Colonic mucosa (tissue), 4 donors: ENCODE data around the gene TP53I11. TPM values are rescaled to one million over a fixed set of nuclear protein-coding genes. Genes with fewer than 3 reads are reported as not detected.

ENCODE experiments used
- DNase-seq: peaks from one replicate; pipeline ENCODE4 v3.0.0-alpha.2; 2020
- H3K27ac ChIP-seq: fragments of 200-600 bp; one replicate; pipeline ENCODE4 v1.8.0; 2021
- H3K27me3 ChIP-seq: fragments of 200-600 bp; one replicate; pipeline ENCODE4 v1.8.0; 2021
- H3K36me3 ChIP-seq: fragments of 200-600 bp; one replicate; pipeline ENCODE4 v1.8.0; 2021
- H3K4me1 ChIP-seq: fragments of 200-600 bp; one replicate; pipeline ENCODE4 v1.8.0; 2021; ENCODE audit warnings: mild to moderate bottlenecking
- H3K4me3 ChIP-seq: fragments of 200-600 bp; one replicate; pipeline ENCODE4 v1.8.0; 2021
- H3K9ac ChIP-seq, 2 donors: one replicate each; pipeline ENCODE4 v1.7.0; 2013; ENCODE audit warnings: control low read depth in 2 of 2, low read depth in 2 of 2, low read length in 2 of 2
- H3K9me3 ChIP-seq: fragments of 200-600 bp; one replicate; pipeline ENCODE4 v1.8.0; 2021
- intact Hi-C: fragments of 100-400 bp; cut with DNase I; formaldehyde crosslinking; loops from one replicate; pipeline ENCODE4 v1.14.1; 2022
- total RNA-seq, 2 donors: library from RNA; stranded (reverse); fragmentation: NEBNext Ultra II Directional in 1 of 2; extraction: Animal tissue kit (Norgen Biotek cat#: 25700) in 1 of 2; gene quantifications; one replicate each; pipeline ENCODE4 v1.2.1, GENCODE V29; 2021
- TF ChIP-seq, protein P1 (sequence below): fragments of 200-600 bp; IDR thresholded peaks from one replicate; pipeline ENCODE4 v1.8.0; 2022; ENCODE audit warnings: antibody characterized with exemption, mild to moderate bottlenecking
- donor health status: healthy.
- donor health status: DM: no; HTN: no; CAD: no.
- donor health status: DM: no; HTN: no; CAD: no.

TP53I11 gene
- total RNA-seq, 2 donors from 2014 or later: 103 to 158 TPM

DNA sequence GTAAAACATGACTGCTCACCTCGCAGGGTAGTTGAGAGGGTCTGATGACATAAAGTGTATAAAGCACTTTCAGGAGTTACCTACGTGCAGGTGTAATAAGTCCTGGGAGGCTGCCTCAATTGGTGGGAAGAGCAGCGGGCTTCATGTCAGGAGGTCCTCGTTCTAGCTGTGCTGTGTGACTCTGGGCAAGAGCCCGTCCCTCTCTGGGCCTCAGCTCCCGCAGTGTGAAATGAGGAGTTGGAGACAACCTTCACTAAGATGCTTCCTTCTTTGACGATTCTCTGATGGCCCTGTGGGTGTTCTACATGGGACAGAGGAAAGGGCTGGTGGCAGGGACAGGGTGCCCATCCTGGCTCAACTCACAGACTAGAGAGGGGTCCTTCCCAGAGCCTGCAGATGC is 57.8 kb downstream of the TP53I11 start:
- intact Hi-C loops: loop anchor here (5.0 kb wide), 2 partner anchors 166 to 271 kb away; partner anchors contain the start of gene TSPAN18
- H3K27me3 ChIP-seq: no peaks in the 10 kb centered on the region
- no peaks in the 10 kb centered on the region for H3K9me3 ChIP-seq
- H3K4me3 ChIP-seq: no peak overlapping the region
- TF ChIP-seq, protein P1, sequence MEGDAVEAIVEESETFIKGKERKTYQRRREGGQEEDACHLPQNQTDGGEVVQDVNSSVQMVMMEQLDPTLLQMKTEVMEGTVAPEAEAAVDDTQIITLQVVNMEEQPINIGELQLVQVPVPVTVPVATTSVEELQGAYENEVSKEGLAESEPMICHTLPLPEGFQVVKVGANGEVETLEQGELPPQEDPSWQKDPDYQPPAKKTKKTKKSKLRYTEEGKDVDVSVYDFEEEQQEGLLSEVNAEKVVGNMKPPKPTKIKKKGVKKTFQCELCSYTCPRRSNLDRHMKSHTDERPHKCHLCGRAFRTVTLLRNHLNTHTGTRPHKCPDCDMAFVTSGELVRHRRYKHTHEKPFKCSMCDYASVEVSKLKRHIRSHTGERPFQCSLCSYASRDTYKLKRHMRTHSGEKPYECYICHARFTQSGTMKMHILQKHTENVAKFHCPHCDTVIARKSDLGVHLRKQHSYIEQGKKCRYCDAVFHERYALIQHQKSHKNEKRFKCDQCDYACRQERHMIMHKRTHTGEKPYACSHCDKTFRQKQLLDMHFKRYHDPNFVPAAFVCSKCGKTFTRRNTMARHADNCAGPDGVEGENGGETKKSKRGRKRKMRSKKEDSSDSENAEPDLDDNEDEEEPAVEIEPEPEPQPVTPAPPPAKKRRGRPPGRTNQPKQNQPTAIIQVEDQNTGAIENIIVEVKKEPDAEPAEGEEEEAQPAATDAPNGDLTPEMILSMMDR: no peak
- H3K9ac ChIP-seq: no peak overlapping the region
- H3K36me3 ChIP-seq: no peaks in the 10 kb centered on the region
- no peak overlapping the region for H3K27ac ChIP-seq
- DNase-seq: no peak
- H3K4me1 ChIP-seq: no peaks in the 10 kb centered on the region

DNA sequence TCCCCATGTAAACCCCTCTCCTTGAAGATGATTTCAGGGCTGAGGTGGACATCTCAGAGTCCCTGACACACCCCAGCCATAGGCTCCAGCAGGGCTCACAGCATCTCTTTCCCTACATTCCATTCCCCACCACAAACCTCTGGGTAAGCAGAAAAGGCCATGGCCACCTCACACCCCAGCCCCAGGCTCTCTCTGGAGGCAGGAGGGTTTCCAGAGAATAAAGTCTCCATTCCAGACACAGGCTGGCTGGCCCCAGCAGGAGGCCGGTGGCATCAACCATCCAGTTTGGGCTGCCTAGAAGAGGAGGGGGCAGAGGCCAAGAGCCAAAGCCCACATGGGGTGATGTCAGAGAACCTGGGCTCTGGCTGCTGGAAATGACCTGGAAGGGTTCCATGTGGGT is 61.4 kb downstream of the TP53I11 start:
- Histone ChIP-seq H3K27ac (no peak overlapping the region), H3K27me3 (no peaks in the 10 kb centered on the region), H3K4me3 (no peak overlapping the region), H3K4me1 (no peaks in the 10 kb centered on the region), H3K9me3 (no peaks in the 10 kb centered on the region), H3K9ac (no peak overlapping the region), H3K36me3 (no peaks in the 10 kb centered on the region)
- no peak for DNase-seq
- TF ChIP-seq, protein P1: no peak
- intact Hi-C loops: no loop called here

DNA sequence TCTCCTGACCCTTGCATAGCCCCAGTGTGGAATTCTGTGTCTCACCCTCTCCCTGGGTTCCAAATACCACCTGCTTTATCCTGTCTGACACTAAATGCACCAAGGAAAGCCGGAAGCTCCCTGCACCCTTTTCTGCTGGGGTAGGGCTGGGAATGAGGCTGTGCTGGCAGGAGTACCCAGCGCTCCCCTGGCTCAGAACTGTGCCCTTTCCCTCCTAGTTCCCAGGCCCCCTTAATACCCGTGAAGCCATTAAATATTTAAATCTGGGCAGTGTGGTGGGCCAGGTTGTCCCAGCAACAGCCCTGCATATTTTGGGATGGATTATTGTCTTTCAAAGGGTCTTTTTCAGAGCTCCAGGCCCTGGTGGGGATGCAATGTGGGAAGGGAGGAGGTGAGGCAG is 63.0 kb downstream of the TP53I11 start:
- Histone ChIP-seq H3K27ac (no peak overlapping the region), H3K9me3 (no peaks in the 10 kb centered on the region)

DNA sequence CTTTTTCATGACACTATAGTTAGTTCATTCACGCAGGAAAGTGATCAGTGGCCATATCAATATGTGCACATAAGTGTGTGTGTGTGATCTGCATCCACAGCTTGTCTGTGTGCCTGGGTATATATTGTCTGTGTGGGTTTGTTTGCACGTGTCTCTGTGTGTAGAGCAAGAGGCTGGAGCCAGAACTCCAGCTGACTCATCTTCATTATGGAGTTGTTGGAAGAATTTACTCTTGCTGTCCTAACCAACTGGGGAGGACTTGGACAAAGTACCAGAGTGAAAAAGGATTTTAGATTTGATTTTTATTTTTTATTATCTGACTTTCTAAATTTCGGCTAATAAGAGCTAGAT is 63.9 kb downstream of the TP53I11 start:
- Histone ChIP-seq H3K9me3 (no peaks in the 10 kb centered on the region), H3K4me3 (no peak overlapping the region), H3K27ac (no peak overlapping the region), H3K4me1 (no peaks in the 10 kb centered on the region), H3K9ac (no peak overlapping the region), H3K36me3 (no peaks in the 10 kb centered on the region), H3K27me3 (no peaks in the 10 kb centered on the region)
- intact Hi-C loops: no loop called here
- no peak for DNase-seq
- TF ChIP-seq, protein P1: no peak

More for the DNA sequence above, 63.0 kb downstream of the TP53I11 start:
- Histone ChIP-seq H3K36me3 (no peaks in the 10 kb centered on the region), H3K9ac (no peak overlapping the region), H3K4me3 (no peak overlapping the region), H3K4me1 (no peaks in the 10 kb centered on the region), H3K27me3 (no peaks in the 10 kb centered on the region)
- intact Hi-C loops: no loop called here
- no peak for DNase-seq
- TF ChIP-seq, protein P1: no peak

DNA sequence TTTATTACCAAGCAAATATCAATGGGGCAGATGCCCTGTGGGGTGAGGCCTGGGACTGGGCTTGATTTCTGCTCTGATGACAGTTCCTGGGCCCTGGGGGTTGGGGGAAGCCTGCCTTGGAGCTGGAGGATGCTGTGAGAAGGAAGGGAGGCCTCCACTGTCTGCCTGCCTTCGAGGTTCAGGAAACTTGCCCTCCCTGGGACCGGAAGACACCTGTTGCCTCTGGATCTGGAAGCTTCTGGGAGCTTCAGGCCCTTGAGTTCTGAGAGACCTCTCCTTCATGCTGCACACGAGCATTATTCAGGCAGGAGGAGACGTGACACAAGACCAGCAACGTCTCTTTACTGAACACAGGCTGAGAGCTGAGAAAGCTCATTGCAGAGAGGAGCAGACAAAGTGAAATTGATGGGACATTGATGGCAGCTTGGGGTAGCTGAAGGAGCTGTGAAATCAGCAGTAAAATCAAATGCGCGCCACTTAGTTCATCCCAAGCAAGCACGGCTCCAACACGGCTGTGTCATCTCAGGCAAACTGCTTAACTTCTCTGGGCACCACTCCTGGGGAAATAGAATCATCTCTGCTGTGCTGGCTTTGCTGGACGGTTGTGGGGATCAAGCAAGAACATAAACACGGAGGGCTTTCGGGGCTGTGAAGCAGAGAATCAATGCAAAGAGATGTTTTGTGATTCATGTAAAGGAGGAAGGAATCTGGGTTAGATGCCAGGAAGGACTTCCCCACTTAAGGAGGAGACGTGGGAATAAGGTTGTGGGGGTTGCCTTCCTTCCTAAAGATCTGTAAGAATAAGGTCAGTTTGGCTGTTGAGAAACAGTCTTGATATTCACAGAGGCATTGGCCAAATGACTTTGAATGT is 64.5 kb downstream of the TP53I11 start:
- no peaks in the 10 kb centered on the region for H3K9me3 ChIP-seq
- H3K4me3 ChIP-seq: no peak overlapping the region
- H3K4me1 ChIP-seq: no peaks in the 10 kb centered on the region
- H3K36me3 ChIP-seq: no peaks in the 10 kb centered on the region
- no peak overlapping the region for H3K9ac ChIP-seq
- no peak overlapping the region for H3K27ac ChIP-seq
- intact Hi-C loops: no loop called here
- no peaks in the 10 kb centered on the region for H3K27me3 ChIP-seq
- no peak for DNase-seq
- TF ChIP-seq, protein P1: no peak
